Spleen (tissue), 11 donors: ENCODE results near the gene CLEC16A. TPM values are rescaled to one million over a fixed set of nuclear protein-coding genes. Genes with fewer than 3 reads are reported as not detected.
"Not testable (repeated sequence)": the region's sequence is repeated elsewhere in the genome, so short reads cannot be mapped to it uniquely, and the experiment has no call there.

Source experiments
- DNase-seq: peaks from one replicate; pipeline ENCODE4 v3.0.0-alpha.2; 2020
- H3K27ac ChIP-seq, 8 donors: fragments of 200-600 bp; sonication (generic) in 7 of 8; 1 replicate in 4 of 8; 2 replicates in 4 of 8; pipeline versions ENCODE4 v1.5.0 to v1.8.0; 2016 to 2021; ENCODE audit warnings: inconsistent platforms in 4 of 8, mild to moderate bottlenecking in 4 of 8, moderate library complexity in 1 of 8
- H3K27me3 ChIP-seq, 7 donors: fragments of 200-600 bp; sonication (generic) in 6 of 7; replicated peaks in 1 of 7; 1 replicate in 4 of 7; 2 replicates in 3 of 7; pipeline versions ENCODE4 v1.5.0 to v1.8.0; 2016 to 2021; ENCODE audit warnings: inconsistent platforms in 3 of 7, mild to moderate bottlenecking in 1 of 7
- H3K36me3 ChIP-seq, 6 donors: fragments of 200-600 bp; sonication (generic) in 5 of 6; 1 replicate in 4 of 6; 2 replicates in 2 of 6; pipeline versions ENCODE4 v1.5.0 to v1.8.0; 2016 to 2021; ENCODE audit warnings: inconsistent platforms in 2 of 6
- H3K4me1 ChIP-seq, 6 donors: fragments of 200-600 bp; sonication (generic) in 5 of 6; 1 replicate in 3 of 6; 2 replicates in 3 of 6; pipeline versions ENCODE4 v1.5.0 to v1.8.0; 2016 to 2021; ENCODE audit warnings: inconsistent platforms in 3 of 6
- H3K4me3 ChIP-seq, 8 donors: fragments of 200-600 bp; sonication (generic) in 7 of 8; 1 replicate in 4 of 8; 2 replicates in 4 of 8; pipeline versions ENCODE4 v1.5.0 to v1.8.0; 2016 to 2021; ENCODE audit warnings: inconsistent platforms in 4 of 8, mild to moderate bottlenecking in 4 of 8, moderate library complexity in 2 of 8
- H3K9me3 ChIP-seq, 8 donors: fragments of 200-600 bp; sonication (generic) in 7 of 8; 1 replicate in 4 of 8; 2 replicates in 4 of 8; pipeline versions ENCODE4 v1.5.0 to v1.8.0; 2016 to 2021; ENCODE audit warnings: inconsistent platforms in 4 of 8
- CTCF ChIP-seq, 11 experiments: fragments of 200-600 bp in 7 of 11; fragments of 450-650 bp in 4 of 11; sonication (generic) in 4 of 11; IDR thresholded peaks in 8 of 11; conservative IDR thresholded peaks in 3 of 11; 1 replicate in 7 of 11; 2 replicates in 4 of 11; pipeline versions ENCODE4 v1.4.0 to v1.8.0; 2016 to 2021; ENCODE audit warnings: antibody characterized with exemption in 11 of 11, inconsistent platforms in 4 of 11, mild to moderate bottlenecking in 1 of 11
- POLR2A ChIP-seq, 3 donors: fragments of 450-650 bp; IDR thresholded peaks; one replicate each; pipeline ENCODE4 v1.5.1; 2017; ENCODE audit warnings: antibody characterized with exemption in 3 of 3, mild to moderate bottlenecking in 1 of 3
- POLR2AphosphoS5 ChIP-seq, 3 donors: sonication (generic); formaldehyde crosslinking; IDR thresholded peaks; one replicate each; pipeline ENCODE4 v1.5.1; 2017; ENCODE audit warnings: antibody characterized with exemption in 3 of 3
- WGBS, 5 donors: extraction: QIAGEN DNeasy Blood & Tissue Kit in 3 of 5; methylation state at CpG; one replicate each; pipeline versions ENCODE4 v1.1.5 to v1.1.7; 2013 to 2018; 5-methylcytosine and 5-hydroxymethylcytosine counted together
- intact Hi-C: fragments of 100-400 bp; cut with DNase I; formaldehyde crosslinking; loops from one replicate; pipeline ENCODE4 v1.15.0; 2023; ENCODE audit warnings: low total_unique reads
- polyA plus RNA-seq, 3 donors: library from polyadenylated mRNA; stranded (reverse); fragments of 200-250 nt; gene quantifications; one replicate each; pipeline ENCODE4 v1.2.1, GENCODE V29; 2013
- total RNA-seq, 7 donors: library from RNA; depleted of rRNA in 3 of 7; stranded (reverse); fragments of >200 nt in 3 of 7; fragmentation: NEBNext Ultra II Directional in 4 of 7; extraction: Animal tissue kit (Norgen Biotek cat#: 25700) in 4 of 7; gene quantifications; one replicate each; pipeline versions ENCODE4 v1.1.0 to v1.2.1, GENCODE V29; 2016 to 2021
- donor health status: healthy with polysubstance abuse.
- donor health status: DM: no; HTN: no; CAD: no; lungs with moderate emphysema.
- donor health status: DM: no; HTN: no; CAD: no.
- donor health status: Bipolar disorder and iron deficiency.
- donor health status: healthy.
- donor health status: DM: no; HTN: no; CAD: no.
- donor health status: DM: yes; HTN: yes; CAD: no.

Gene CLEC16A
- total and polyA plus RNA-seq, 10 donors = 7.3 to 54.6 (median 35.1) TPM

- TF ChIP-seq CTCF (IDR thresholded peaks at IDR 0.05 in 8 of 11, conservative IDR thresholded peaks at IDR 0.05 in 3 of 11) (no peak), POLR2AphosphoS5 (IDR thresholded peaks at IDR 0.05) (peak in 2 of 3 donors; percentile 58 to 59)
- H3K36me3 ChIP-seq = peaks cover 6 to 100% (median 65%) of the 10 kb centered on the region in 6 donors
- intact Hi-C loops = no loop called here
- H3K27ac ChIP-seq = peak overlapping the region in 7 of 8 donors; percentile 5 to 76 (median 57)
- H3K27me3 ChIP-seq = no peaks in the 10 kb centered on the region
- DNase-seq = peak; percentile 85
- H3K4me1 ChIP-seq = peaks cover 11 to 59% (median 34%) of the 10 kb centered on the region in 6 donors
- H3K9me3 ChIP-seq = no peaks in the 10 kb centered on the region
- H3K4me3 ChIP-seq = no peak overlapping the region
- 62 to 87% (median 74%) methylated on average over 7 to 14 of the region's 14 CpGs for WGBS, 5 donors
Measured at GRCh38 chr16:10922328-10923145, 21.8 kb upstream of the CLEC16A start.

- no peak for DNase-seq
- intact Hi-C loops = no loop called here
- no peaks in the 10 kb centered on the region for H3K9me3 ChIP-seq
- TF ChIP-seq POLR2A (IDR thresholded peaks at IDR 0.05) (no peak), CTCF (IDR thresholded peaks at IDR 0.05 in 8 of 11, conservative IDR thresholded peaks at IDR 0.05 in 3 of 11) (no peak), POLR2AphosphoS5 (IDR thresholded peaks at IDR 0.05) (peak in 2 of 3 donors; percentile 5 to 15)
- H3K36me3 ChIP-seq = peaks cover 6 to 100% (median 66%) of the 10 kb centered on the region in 6 donors
- peak overlapping the region in 4 of 8 donors; percentile 57 to 76 (median 66) for H3K27ac ChIP-seq
- 84 to 100% (median 92%) methylated on average over 3 to 10 of the region's 10 CpGs for WGBS, 5 donors
- H3K27me3 ChIP-seq = no peaks in the 10 kb centered on the region
- H3K4me3 ChIP-seq = no peak overlapping the region
- H3K4me1 ChIP-seq = peaks cover 10 to 53% (median 28%) of the 10 kb centered on the region in 6 donors
Measured at GRCh38 chr16:10923146-10923649, 21.2 kb upstream of the CLEC16A start.

- TF ChIP-seq POLR2A (IDR thresholded peaks at IDR 0.05) = no peak
- TF ChIP-seq POLR2AphosphoS5 (IDR thresholded peaks at IDR 0.05) = peak in 1 of 3 donors; percentile 68
- Histone ChIP-seq H3K4me3 (no peak overlapping the region), H3K27me3 (no peaks in the 10 kb centered on the region), H3K36me3 (peaks cover 6 to 100% (median 67%) of the 10 kb centered on the region in 6 donors), H3K27ac (peak overlapping the region in 5 of 8 donors; percentile 8 to 76 (median 23)), H3K9me3 (no peaks in the 10 kb centered on the region), H3K4me1 (peaks cover 5 to 53% (median 25%) of the 10 kb centered on the region in 6 donors)
- 62 to 83% (median 77%) methylated on average over 13 to 14 of the region's 14 CpGs for WGBS, 5 donors
- intact Hi-C loops = no loop called here
- peak; percentile 79 for DNase-seq
Measured at GRCh38 chr16:10923650-10924214, 20.6 kb upstream of the CLEC16A start.

- H3K27ac ChIP-seq = peak overlapping the region in 1 of 8 donors; percentile 76
- WGBS, 5 donors = 94 to 100% (median 97%) methylated on average over 2 to 3 of the region's 3 CpGs; no CpG with 5 or more reads in 1 of the 5 donors
- H3K27me3 ChIP-seq, H3K4me3 ChIP-seq, DNase-seq, H3K9me3 ChIP-seq, intact Hi-C loops: not testable (repeated sequence)
- peaks cover 10 to 61% (median 36%) of the 10 kb centered on the region in 6 donors for H3K4me1 ChIP-seq
- peaks cover 6 to 97% (median 66%) of the 10 kb centered on the region in 6 donors for H3K36me3 ChIP-seq
Measured at GRCh38 chr16:10925285-10925684, 19.1 kb upstream of the CLEC16A start.

- H3K4me3 ChIP-seq = no peak overlapping the region
- H3K9me3 ChIP-seq = no peaks in the 10 kb centered on the region
- peak; percentile 10 to 38 (median 31) for TF ChIP-seq POLR2AphosphoS5 (IDR thresholded peaks at IDR 0.05)
- TF ChIP-seq CTCF (IDR thresholded peaks at IDR 0.05 in 8 of 11, conservative IDR thresholded peaks at IDR 0.05 in 3 of 11) = no peak
- TF ChIP-seq POLR2A (IDR thresholded peaks at IDR 0.05) = no peak
- no peak for DNase-seq
- intact Hi-C loops = no loop called here
- H3K27me3 ChIP-seq = no peaks in the 10 kb centered on the region
- no peak overlapping the region for H3K27ac ChIP-seq
- 66 to 85% (median 78%) methylated on average over 2 to 4 of the region's 4 CpGs for WGBS, 5 donors
- H3K4me1 ChIP-seq = peaks cover 10 to 66% (median 42%) of the 10 kb centered on the region in 6 donors
- peaks cover 6 to 96% (median 64%) of the 10 kb centered on the region in 6 donors for H3K36me3 ChIP-seq
Measured at GRCh38 chr16:10926094-10926493, 18.3 kb upstream of the CLEC16A start.
